Esophagus muscularis mucosa (tissue), 3 donors: ENCODE results near the gene NDUFV1.

Experiments used
- POLR2AphosphoS5 ChIP-seq, 2 donors: sonication (generic); formaldehyde crosslinking; IDR thresholded peaks; one replicate each; pipeline ENCODE4 v1.6.1; 2017; ENCODE audit warnings: antibody characterized with exemption in 2 of 2
- TF ChIP-seq, protein P1 (sequence below), 3 experiments: fragments of 200-600 bp in 2 of 3; fragments of 450-650 bp in 1 of 3; sonication (generic) in 2 of 3; IDR thresholded peaks; one replicate each; pipeline ENCODE4 v1.5.1; 2017 to 2019; ENCODE audit warnings: antibody characterized with exemption in 3 of 3, mild to moderate bottlenecking in 2 of 3, moderate library complexity in 1 of 3

- TF ChIP-seq POLR2AphosphoS5 (IDR thresholded peaks at IDR 0.05) = no peak
- TF ChIP-seq, protein P1, sequence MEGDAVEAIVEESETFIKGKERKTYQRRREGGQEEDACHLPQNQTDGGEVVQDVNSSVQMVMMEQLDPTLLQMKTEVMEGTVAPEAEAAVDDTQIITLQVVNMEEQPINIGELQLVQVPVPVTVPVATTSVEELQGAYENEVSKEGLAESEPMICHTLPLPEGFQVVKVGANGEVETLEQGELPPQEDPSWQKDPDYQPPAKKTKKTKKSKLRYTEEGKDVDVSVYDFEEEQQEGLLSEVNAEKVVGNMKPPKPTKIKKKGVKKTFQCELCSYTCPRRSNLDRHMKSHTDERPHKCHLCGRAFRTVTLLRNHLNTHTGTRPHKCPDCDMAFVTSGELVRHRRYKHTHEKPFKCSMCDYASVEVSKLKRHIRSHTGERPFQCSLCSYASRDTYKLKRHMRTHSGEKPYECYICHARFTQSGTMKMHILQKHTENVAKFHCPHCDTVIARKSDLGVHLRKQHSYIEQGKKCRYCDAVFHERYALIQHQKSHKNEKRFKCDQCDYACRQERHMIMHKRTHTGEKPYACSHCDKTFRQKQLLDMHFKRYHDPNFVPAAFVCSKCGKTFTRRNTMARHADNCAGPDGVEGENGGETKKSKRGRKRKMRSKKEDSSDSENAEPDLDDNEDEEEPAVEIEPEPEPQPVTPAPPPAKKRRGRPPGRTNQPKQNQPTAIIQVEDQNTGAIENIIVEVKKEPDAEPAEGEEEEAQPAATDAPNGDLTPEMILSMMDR (IDR thresholded peaks at IDR 0.05) = no peak
Measured at GRCh38 chr11:67611165-67611564, 4.4 kb downstream of the NDUFV1 start.
